Measurements from ENCODE around the gene BPIFB2.
"Not testable (repeated sequence)": the region's sequence is repeated elsewhere in the genome, so short reads cannot be mapped to it uniquely, and the experiment has no call there.

DNA sequence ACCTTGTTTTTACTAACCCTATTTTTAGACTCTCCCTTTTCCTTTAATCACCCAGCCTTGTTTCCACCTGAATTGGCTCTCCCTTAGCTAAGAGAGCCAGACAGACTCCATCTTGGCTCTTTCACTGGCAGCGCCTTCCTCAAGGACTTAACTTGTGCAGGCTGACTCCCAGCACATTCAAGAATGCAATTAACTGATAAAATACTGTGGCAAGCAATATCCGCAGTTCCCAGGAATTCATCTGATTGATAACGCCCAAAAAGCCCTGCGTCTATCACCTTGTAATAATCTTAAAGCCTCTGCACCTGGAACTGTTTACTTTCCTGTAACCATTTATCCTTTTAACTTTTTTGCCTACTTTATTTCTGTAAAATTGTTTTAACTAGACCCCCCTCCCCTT, 32.4 kb upstream of the BPIFB2 start:
- not testable (repeated sequence) for TF ChIP-seq CTCF (IDR thresholded peaks at IDR 0.05); YY1 (IDR thresholded peaks at IDR 0.05; ENCODE audit: low read depth); ELF1 (IDR thresholded peaks at IDR 0.05); REST (IDR thresholded peaks at IDR 0.05; ENCODE audit: low read depth, low read length); NFIC (IDR thresholded peaks at IDR 0.05; ENCODE audit: borderline replicate concordance); POLR2AphosphoS5 (IDR thresholded peaks at IDR 0.05; ENCODE audit: low read depth, low read length); RAD21 (IDR thresholded peaks at IDR 0.05; ENCODE audit: low read length); TCF12 (IDR thresholded peaks at IDR 0.05); MXI1 (IDR thresholded peaks at IDR 0.05; ENCODE audit: low read depth, low read length)

Data from SK-N-SH (cell line).